IMR-90 (cell line): ENCODE data around the gene TRAF1. TPM values are rescaled to one million over a fixed set of nuclear protein-coding genes. Genes with fewer than 3 reads are reported as not detected.

ENCODE experiments used
- ATAC-seq: fragments of 200-7000 bp; cut with Tn5 transposase; 2 replicates; pipeline ENCODE4 v1.9.1; 2020; ENCODE audit warnings: low read depth, mild to moderate bottlenecking, moderate library complexity
- BruUV-seq: library from RNA; stranded (reverse); fragments of 400-500 nt; replicated peaks from 2 replicates; lab custom pipeline; 2021; lab: Mats Ljungman, UMichigan
- CTCF ChIA-PET: fragments of 300-600 bp; formaldehyde crosslinking; extraction: SDS; loops from one replicate; lab custom pipeline; 2021; ENCODE audit warnings: antibody characterized with exemption; lab: Yijun Ruan, JAX
- POLR2A ChIA-PET: fragments of 300-600 bp; sonication (Branson Sonifier 250); formaldehyde crosslinking; loops from one replicate; lab custom pipeline; 2022; ENCODE audit warnings: antibody characterized with exemption; ENCODE audit not compliant: unreplicated experiment; lab: Charles Lee
- DNase-seq: peaks from one replicate; pipeline ENCODE4 v3.0.0; 2013
- H2AFZ ChIP-seq: replicated peaks from 2 replicates; pipeline ENCODE3; 2013; ENCODE audit warnings: low read length, mild to moderate bottlenecking; ENCODE audit not compliant: poor library complexity
- H2AK5ac ChIP-seq: 2 replicates; pipeline ENCODE4 v1.6.1; 2013; ENCODE audit warnings: low read depth, low read length, inconsistent platforms
- H2AK9ac ChIP-seq: replicated peaks from 2 replicates; pipeline ENCODE3; 2013; ENCODE audit warnings: mild to moderate bottlenecking, low read depth, low read length, moderate library complexity; ENCODE audit not compliant: poor library complexity
- H2BK120ac ChIP-seq: 2 replicates; pipeline ENCODE4 v1.6.1; 2013; ENCODE audit warnings: low read depth, low read length, inconsistent platforms
- H2BK15ac ChIP-seq: 3 replicates; pipeline ENCODE4 v1.6.1; 2013; ENCODE audit warnings: low read depth, low read length, inconsistent platforms
- H2BK20ac ChIP-seq: 2 replicates; pipeline ENCODE4 v1.6.1; 2013; ENCODE audit warnings: low read depth, mild to moderate bottlenecking, inconsistent platforms, low read length, moderate library complexity
- H2BK5ac ChIP-seq: 2 replicates; pipeline ENCODE4 v1.6.1; 2013; ENCODE audit warnings: mild to moderate bottlenecking, low read depth, low read length, inconsistent platforms; ENCODE audit not compliant: poor library complexity, severe bottlenecking
- H3K14ac ChIP-seq: replicated peaks from 2 replicates; pipeline ENCODE4 v1.6.1; 2013; ENCODE audit warnings: low read depth, low read length, inconsistent platforms
- H3K18ac ChIP-seq: 2 replicates; pipeline ENCODE4 v1.6.1; 2013; ENCODE audit warnings: low read depth, low read length, control low read depth
- H3K23ac ChIP-seq: 2 replicates; pipeline ENCODE4 v1.6.1; 2013; ENCODE audit warnings: low read depth, low read length, inconsistent platforms
- H3K27ac ChIP-seq: 2 replicates; pipeline ENCODE4 v1.5.1; 2013; ENCODE audit warnings: mild to moderate bottlenecking, control low read depth, low read length; ENCODE audit not compliant: insufficient read depth
- H3K27me3 ChIP-seq: 2 replicates; pipeline ENCODE4 v1.6.1; 2013; ENCODE audit warnings: low read length; ENCODE audit not compliant: control insufficient read depth, insufficient read depth
- H3K36me3 ChIP-seq: 2 replicates; pipeline ENCODE4 v1.6.1; 2013; ENCODE audit warnings: low read length, mixed read lengths; ENCODE audit not compliant: control insufficient read depth, insufficient read depth
- H3K4ac ChIP-seq: 2 replicates; pipeline ENCODE4 v1.6.1; 2013; ENCODE audit warnings: low read depth, low read length, inconsistent platforms
- H3K4me1 ChIP-seq: 2 replicates; pipeline ENCODE4 v1.6.1; 2013; ENCODE audit warnings: low read length, mixed read lengths; ENCODE audit not compliant: control insufficient read depth, insufficient read depth
- H3K4me2 ChIP-seq: 2 replicates; pipeline ENCODE4 v1.6.1; 2013; ENCODE audit warnings: low read depth, mild to moderate bottlenecking, control low read depth, low read length, moderate library complexity
- H3K4me3 ChIP-seq: 2 replicates; pipeline ENCODE4 v1.5.1; 2013; ENCODE audit warnings: low read depth, mild to moderate bottlenecking, control low read depth, low read length, moderate library complexity; ENCODE audit not compliant: insufficient read depth
- H3K56ac ChIP-seq: 2 replicates; pipeline ENCODE4 v1.6.1; 2013; ENCODE audit warnings: low read length, inconsistent platforms; ENCODE audit not compliant: insufficient read depth; ENCODE audit errors: extremely low read depth
- H3K79me1 ChIP-seq, 2 experiments: 2 replicates each; pipeline ENCODE4 v1.6.1; 2013; ENCODE audit warnings: low read length in 2 of 2, inconsistent platforms in 1 of 2, low read depth in 1 of 2
- H3K9ac ChIP-seq: 2 replicates; pipeline ENCODE4 v1.6.1; 2013; ENCODE audit warnings: low read depth, low read length, control low read depth
- H3K9me1 ChIP-seq: 2 replicates; pipeline ENCODE4 v1.6.1; 2013; ENCODE audit warnings: low read length, inconsistent platforms; ENCODE audit not compliant: insufficient read depth
- H3K9me3 ChIP-seq: 2 replicates; pipeline ENCODE4 v1.6.1; 2013; ENCODE audit warnings: low read length; ENCODE audit not compliant: control insufficient read depth, insufficient read depth
- H4K20me1 ChIP-seq: 2 replicates; pipeline ENCODE4 v1.6.1; 2013; ENCODE audit warnings: low read length, inconsistent platforms; ENCODE audit not compliant: insufficient read depth
- H4K5ac ChIP-seq: 2 replicates; pipeline ENCODE4 v1.6.1; 2013; ENCODE audit warnings: mild to moderate bottlenecking, low read depth, low read length, control low read depth
- H4K8ac ChIP-seq, 2 experiments: 2 replicates each; pipeline ENCODE4 v1.6.1; 2013; ENCODE audit warnings: low read depth in 2 of 2, low read length in 2 of 2, control low read depth in 1 of 2, inconsistent platforms in 1 of 2
- H4K91ac ChIP-seq: 2 replicates; pipeline ENCODE4 v1.6.1; 2013; ENCODE audit warnings: low read depth, low read length, inconsistent platforms; ENCODE audit not compliant: insufficient read depth
- CHD1 ChIP-seq: IDR thresholded peaks from 2 replicates; pipeline ENCODE4 v1.6.1; 2012; ENCODE audit warnings: low read depth, low read length, improper control_type of control experiment
- ELK1 ChIP-seq: fragments of 150-350 bp; IDR thresholded peaks from 2 replicates; pipeline ENCODE4 v1.6.1; 2016; ENCODE audit warnings: low read depth, mild to moderate bottlenecking, low read length, moderate library complexity, borderline replicate concordance
- MAFK ChIP-seq: IDR thresholded peaks from 2 replicates; pipeline ENCODE4 v1.6.1; 2012; ENCODE audit warnings: low read depth, low read length, improper control_type of control experiment
- MAZ ChIP-seq: IDR thresholded peaks from 2 replicates; pipeline ENCODE4 v1.6.1; 2012; ENCODE audit warnings: low read depth, mild to moderate bottlenecking, low read length, improper control_type of control experiment, moderate library complexity, borderline replicate concordance
- MXI1 ChIP-seq: IDR thresholded peaks from 2 replicates; pipeline ENCODE4 v1.6.1; 2012; ENCODE audit warnings: low read depth, mild to moderate bottlenecking, low read length, moderate library complexity, borderline replicate concordance
- POLR2A ChIP-seq: IDR thresholded peaks from 2 replicates; pipeline ENCODE4 v1.6.1; 2012; ENCODE audit warnings: mild to moderate bottlenecking, low read depth, low read length
- WGBS, 2 experiments: methylation state at CpG; one replicate each; pipeline versions ENCODE4 v1.1.5 to v1.1.7; 2013; ENCODE audit warnings: missing lambda C conversion rate in 2 of 2; ENCODE audit not compliant: insufficient read length in 1 of 2; ENCODE audit errors: extremely low coverage in 2 of 2; 5-methylcytosine and 5-hydroxymethylcytosine counted together
- dilution Hi-C: fragments of 300-500 bp; cut with HindIII; formaldehyde crosslinking; loops from one replicate; pipeline ENCODE4 v1.14.3; 2018; ENCODE audit warnings: low sequenced_read_pairs; ENCODE audit not compliant: unreplicated experiment
- in situ Hi-C: fragments of 300-500 bp; cut with MboI; formaldehyde crosslinking; loops from 3 replicates; pipeline ENCODE4 v1.14.3; 2019; ENCODE audit warnings: low sequenced_read_pairs, inconsistent platforms, mixed read lengths
- intact Hi-C: fragments of 100-400 bp; cut with micrococcal nuclease; formaldehyde crosslinking; loops from 2 replicates; pipeline ENCODE4 v1.10.0; 2022
- polyA plus RNA-seq, 3 experiments: library from polyadenylated mRNA; depleted of rRNA; stranded (reverse); fragments of >200 nt; gene quantifications; 2 replicates each; pipeline ENCODE4 v1.2.3, GENCODE V29; 2012; ENCODE audit warnings: low replicate concordance in 1 of 3
- total RNA-seq: library from RNA; depleted of rRNA; stranded (reverse); fragments of >200 nt; gene quantifications from 2 replicates; pipeline ENCODE4 v1.2.3, GENCODE V29; 2012

TRAF1 gene
- total and polyA plus RNA-seq, 2 of the 4 experiments (the other 2 are of a cell fraction) = 3.9 to 4.1 TPM

GRCh38 chr9:120904061-120904977, 22.3 kb downstream of the TRAF1 start (continued):
- TF ChIP-seq MAZ = no peak

- Histone ChIP-seq H2AK5ac (no peak overlapping the region), H3K79me1 (no peaks in the 10 kb centered on the region), H3K4me2 (no peak overlapping the region), H3K18ac (no peak overlapping the region), H2BK5ac (no peak overlapping the region), H4K91ac (no peak overlapping the region), H3K23ac (no peak overlapping the region), H2AFZ (no peak overlapping the region), H3K56ac (no peak overlapping the region), H3K4ac (no peak overlapping the region), H3K9me3 (no peaks in the 10 kb centered on the region), H2BK120ac (no peak overlapping the region), H3K4me1 (no peaks in the 10 kb centered on the region), H3K9ac (no peak overlapping the region), H3K36me3 (no peaks in the 10 kb centered on the region; the same call in 1 of the 2 replicates), H3K9me1 (no peaks in the 10 kb centered on the region), H3K14ac (no peak overlapping the region), H2BK20ac (no peak overlapping the region), H2AK9ac (no peak overlapping the region), H3K27ac (no peak overlapping the region), H3K27me3 (no peaks in the 10 kb centered on the region; the same call in 1 of the 2 replicates), H4K5ac (no peak overlapping the region), H4K8ac (no peak overlapping the region), H2BK15ac (no peak overlapping the region), H4K20me1 (no peaks in the 10 kb centered on the region), H3K4me3 (no peak overlapping the region)
- 70% methylated on average over 6 of the region's 14 CpGs; no CpG with 5 or more reads in 1 of the 2 experiments for WGBS, 2 experiments
- BruUV-seq = no TSS peak
- in situ Hi-C loops (no loop called here), dilution Hi-C loops (no loop called here), intact Hi-C loops (no loop called here)
- no peak for TF ChIP-seq MXI1
- TF ChIP-seq MAFK = no peak
- no peak for TF ChIP-seq POLR2A
- no peak for TF ChIP-seq CHD1
- no peak for TF ChIP-seq ELK1
- ATAC-seq = no peak
- CTCF ChIA-PET = interaction anchor here (1.1 kb wide), 1 partner anchor 10 kb away, joined by 3 read pairs; no protein-coding TSS in a partner anchor
- DNase-seq = no peak
- POLR2A ChIA-PET = no interaction called here
Observed at GRCh38 chr9:120902569-120903535, 23.7 kb downstream of the TRAF1 start.
